NCI-H2196 treated with DMSO at 0.1 percent for 48 hours (cell line): ENCODE data around the gene METAP2.
"Not testable (repeated sequence)": the region's sequence is repeated elsewhere in the genome, so short reads cannot be mapped to it uniquely, and the experiment has no call there.

Experiments
- DNase-seq: peaks from one replicate; lab custom pipeline; 2025; ENCODE audit not compliant: unreplicated experiment; lab: John Stamatoyannopoulos, UW

Gene METAP2

GRCh38 chr12:95473884-95474659, at the start of gene METAP2:
Gene METAP2, plus strand, starts transcription at chr12:95474152. Its CDS starts 28 bp downstream, at chr12:95474180.
- DNase-seq, result peak; percentile 92

GRCh38 chr12:95424271-95424994, 49.5 kb upstream of the METAP2 start:
- DNase-seq, result peak; percentile 17

- no peak for DNase-seq
Observed at GRCh38 chr12:95429172-95429510, 44.8 kb upstream of the METAP2 start.

GRCh38 chr12:95431120-95431519, 42.8 kb upstream of the METAP2 start:
- DNase-seq, result no peak

GRCh38 chr12:95435355-95435754, 38.6 kb upstream of the METAP2 start:
- no peak for DNase-seq

GRCh38 chr12:95437565-95437964, 36.4 kb upstream of the METAP2 start:
- no peak for DNase-seq

GRCh38 chr12:95439461-95440230, 34.3 kb upstream of the METAP2 start:
- no peak for DNase-seq

- no peak for DNase-seq
Observed at GRCh38 chr12:95440401-95440800, 33.6 kb upstream of the METAP2 start.

GRCh38 chr12:95443459-95443858, 30.5 kb upstream of the METAP2 start:
- no peak for DNase-seq

GRCh38 chr12:95445099-95445498, 28.9 kb upstream of the METAP2 start:
- not testable (repeated sequence) for DNase-seq

GRCh38 chr12:95445884-95446505, 28.0 kb upstream of the METAP2 start:
- DNase-seq, result no peak

GRCh38 chr12:95446506-95446900, 27.4 kb upstream of the METAP2 start:
- no peak for DNase-seq

GRCh38 chr12:95449656-95450055, 24.3 kb upstream of the METAP2 start:
- not testable (repeated sequence) for DNase-seq

- not testable (repeated sequence) for DNase-seq
Observed at GRCh38 chr12:95452501-95452900, 21.5 kb upstream of the METAP2 start.

GRCh38 chr12:95453881-95454280, 20.1 kb upstream of the METAP2 start:
- not testable (repeated sequence) for DNase-seq

GRCh38 chr12:95454780-95455215, 19.2 kb upstream of the METAP2 start:
- not testable (repeated sequence) for DNase-seq

- not testable (repeated sequence) for DNase-seq
Observed at GRCh38 chr12:95457605-95458004, 16.3 kb upstream of the METAP2 start.

GRCh38 chr12:95458761-95459160, 15.2 kb upstream of the METAP2 start:
- no peak for DNase-seq

GRCh38 chr12:95459310-95459709, 14.6 kb upstream of the METAP2 start:
- no peak for DNase-seq

- DNase-seq, result no peak
Observed at GRCh38 chr12:95460105-95460504, 13.8 kb upstream of the METAP2 start.

GRCh38 chr12:95460896-95461295, 13.1 kb upstream of the METAP2 start:
- no peak for DNase-seq
